Adrenal gland (tissue), 12 donors: Measurements from ENCODE around the gene TLCD3A. TPM values are rescaled to one million over a fixed set of nuclear protein-coding genes. Genes with fewer than 3 reads are reported as not detected.
A peak's percentile ranks its signal among the peaks of the same experiment; 100 is the strongest.
"Not testable (repeated sequence)": the region's sequence is repeated elsewhere in the genome, so short reads cannot be mapped to it uniquely, and the experiment has no call there.

ENCODE experiments used
- DNase-seq, 7 donors: peaks; one replicate each; pipeline ENCODE4 v3.0.0-alpha.2; 2019 to 2020
- H3K27ac ChIP-seq, 5 donors: fragments of 200-600 bp; sonication (generic) in 4 of 5; 1 replicate in 3 of 5; 2 replicates in 2 of 5; pipeline versions ENCODE4 v1.5.1 to v1.8.0; 2016 to 2020; ENCODE audit warnings: mild to moderate bottlenecking in 1 of 5
- H3K27me3 ChIP-seq: fragments of 200-600 bp; 2 replicates; pipeline ENCODE4 v1.8.0; 2021
- H3K36me3 ChIP-seq, 2 donors: fragments of 200-600 bp; replicated peaks in 1 of 2; 1 replicate in 1 of 2; 2 replicates in 1 of 2; pipeline versions ENCODE4 v1.5.1 to v1.8.0; 2018 to 2022
- H3K4me1 ChIP-seq, 2 donors: fragments of 200-600 bp; replicated peaks in 1 of 2; 1 replicate in 1 of 2; 2 replicates in 1 of 2; pipeline versions ENCODE4 v1.5.1 to v1.8.0; 2018 to 2021
- H3K4me3 ChIP-seq, 4 donors: fragments of 200-600 bp; sonication (generic) in 3 of 4; one replicate each; pipeline ENCODE4 v1.5.1; 2016 to 2018
- H3K9me3 ChIP-seq, 3 donors: fragments of 200-600 bp; sonication (generic) in 1 of 3; replicated peaks in 1 of 3; 1 replicate in 2 of 3; 2 replicates in 1 of 3; pipeline versions ENCODE4 v1.5.1 to v1.8.0; 2016 to 2021
- CTCF ChIP-seq, 6 experiments: fragments of 450-650 bp in 4 of 6; fragments of 200-600 bp in 2 of 6; sonication (generic) in 1 of 6; IDR thresholded peaks; 1 replicate in 5 of 6; 2 replicates in 1 of 6; pipeline versions ENCODE4 v1.5.1 to v1.8.0; 2016 to 2021; ENCODE audit warnings: antibody characterized with exemption in 6 of 6, mild to moderate bottlenecking in 2 of 6, moderate library complexity in 1 of 6
- POLR2A ChIP-seq, 2 donors: fragments of 450-650 bp; IDR thresholded peaks; one replicate each; pipeline ENCODE4 v1.6.1; 2017; ENCODE audit warnings: antibody characterized with exemption in 2 of 2, mild to moderate bottlenecking in 2 of 2, moderate library complexity in 1 of 2
- WGBS, 4 donors: extraction: QIAGEN DNeasy Blood & Tissue Kit in 2 of 4; methylation state at CpG; one replicate each; pipeline versions ENCODE4 v1.1.5 to v1.1.7; 2013 to 2017; 5-methylcytosine and 5-hydroxymethylcytosine counted together
- intact Hi-C, 2 donors: fragments of 100-400 bp; cut with DNase I; formaldehyde crosslinking; loops; one replicate each; pipeline versions ENCODE4 v1.14.1 to v1.15.0; 2022 to 2023
- polyA plus RNA-seq, 3 donors: library from polyadenylated mRNA; stranded (reverse); fragments of 200-250 nt in 2 of 3; fragments of 350-450 nt in 1 of 3; fragmentation: Illumina TruSeq in 1 of 3; extraction: RNeasy Lipid Tissue Mini Kit (QIAGEN cat#74804) in 1 of 3; gene quantifications; one replicate each; pipeline ENCODE4 v1.2.3, GENCODE V29; 2013 to 2014
- total RNA-seq, 9 donors: library from RNA; depleted of rRNA in 4 of 9; stranded (reverse); fragments of >200 nt in 4 of 9; fragments of 120-200 nt in 1 of 9; fragmentation: NEBNext Ultra II Directional in 1 of 9; extraction: Animal tissue kit (Norgen Biotek cat#: 25700) in 1 of 9; gene quantifications; one replicate each; pipeline versions ENCODE4 v1.1.0 to v1.2.4, GENCODE V29; 2013 to 2023
- donor health status: healthy with polysubstance abuse.
- donor health status: Bipolar disorder and iron deficiency.
- donor health status: DM: yes; HTN: yes; CAD: no.
- donor health status: DM: no; HTN: no; CAD: no.
- donor health status: DM: no; HTN: no; CAD: no.
- donor health status: DM: yes; HTN: yes; CAD: no.

The TLCD3A gene
- total and polyA plus RNA-seq, 12 donors, result 0.72 to 8.7 (median 4.2) TPM

GRCh38 chr17:752620-753219 lies 20.3 kb downstream of the TLCD3A start:
- 21 to 49% (median 24%) methylated on average over 18 to 43 of the region's 43 CpGs for WGBS, 4 donors
- Histone ChIP-seq H3K4me1 (peaks cover 8 to 10% of the 10 kb centered on the region in 2 donors), H3K27me3 (no peaks in the 10 kb centered on the region), H3K4me3 (peak overlapping the region in 3 of 4 donors; percentile 26 to 87 (median 49)), H3K9me3 (no peaks in the 10 kb centered on the region), H3K27ac (peak overlapping the region in 3 of 5 donors; percentile 23 to 84 (median 70)), H3K36me3 (peaks cover 0 to 4% of the 10 kb centered on the region in 2 donors)
- TF ChIP-seq CTCF (IDR thresholded peaks at IDR 0.05), result no peak
- no peak for TF ChIP-seq POLR2A (IDR thresholded peaks at IDR 0.05)
- intact Hi-C loops, result no loop called here
- DNase-seq, result peak; percentile 59 to 83 (median 74)

GRCh38 chr17:753418-753817 lies 21.0 kb downstream of the TLCD3A start:
- H3K27me3 ChIP-seq, result no peaks in the 10 kb centered on the region
- no peak overlapping the region for H3K27ac ChIP-seq
- peaks cover 8 to 10% of the 10 kb centered on the region in 2 donors for H3K4me1 ChIP-seq
- peaks cover 0 to under 1% of the 10 kb centered on the region in 2 donors for H3K36me3 ChIP-seq
- 65 to 76% (median 72%) methylated on average over 13 of the region's 13 CpGs for WGBS, 4 donors
- TF ChIP-seq POLR2A (IDR thresholded peaks at IDR 0.05) (no peak), CTCF (IDR thresholded peaks at IDR 0.05) (no peak)
- intact Hi-C loops, result no loop called here
- no peaks in the 10 kb centered on the region for H3K9me3 ChIP-seq
- no peak overlapping the region for H3K4me3 ChIP-seq
- no peak for DNase-seq

- intact Hi-C loops, H3K27ac ChIP-seq, H3K27me3 ChIP-seq, DNase-seq, H3K9me3 ChIP-seq, H3K4me3 ChIP-seq: not testable (repeated sequence)
- 91 to 98% (median 95%) methylated on average over 9 of the region's 9 CpGs for WGBS, 4 donors
- H3K4me1 ChIP-seq, result peaks cover 9 to 12% of the 10 kb centered on the region in 2 donors
- H3K36me3 ChIP-seq, result peaks cover 0 to 20% of the 10 kb centered on the region in 2 donors
Observed at GRCh38 chr17:755319-755961, 23.0 kb downstream of the TLCD3A start.

- H3K4me3 ChIP-seq, intact Hi-C loops, DNase-seq, H3K9me3 ChIP-seq, H3K27ac ChIP-seq, H3K27me3 ChIP-seq: not testable (repeated sequence)
- Histone ChIP-seq H3K36me3 (peaks cover 0 to 25% of the 10 kb centered on the region in 2 donors), H3K4me1 (peaks cover 3 to 13% of the 10 kb centered on the region in 2 donors)
- WGBS, 4 donors, result 80 to 86% (median 84%) methylated on average over 15 of the region's 15 CpGs
Observed at GRCh38 chr17:756010-756567, 23.7 kb downstream of the TLCD3A start.

GRCh38 chr17:759964-760363 lies 27.6 kb downstream of the TLCD3A start:
- no peak for DNase-seq
- WGBS, 4 donors, result 69 to 81% (median 74%) methylated on average over 5 of the region's 5 CpGs

More at GRCh38 chr17:759964-760363, 27.6 kb downstream of the TLCD3A start:
- intact Hi-C loops, result no loop called here
- peaks cover 0 to 9% of the 10 kb centered on the region in 2 donors for H3K4me1 ChIP-seq
- H3K36me3 ChIP-seq, result peaks cover 0 to 42% of the 10 kb centered on the region in 2 donors
- H3K4me3 ChIP-seq, result no peak overlapping the region
- peak overlapping the region in 1 of 5 donors; percentile 1 for H3K27ac ChIP-seq
- no peaks in the 10 kb centered on the region for H3K27me3 ChIP-seq
- no peaks in the 10 kb centered on the region for H3K9me3 ChIP-seq
- TF ChIP-seq CTCF (IDR thresholded peaks at IDR 0.05) (no peak), POLR2A (IDR thresholded peaks at IDR 0.05) (no peak)
